ENCODE data around the gene SERPINE2. TPM values are rescaled to one million over a fixed set of nuclear protein-coding genes. Genes with fewer than 3 reads are reported as not detected.

The SERPINE2 gene
- total RNA-seq, 1 donor from 2014 or later = 24.6 TPM

GRCh38 chr2:223973606-223974005 is 65.5 kb downstream of the SERPINE2 start:
- no peak overlapping the region for H3K27ac Mint-ChIP-seq (ENCODE audit: unreplicated experiment)
- H3K27me3 Mint-ChIP-seq (ENCODE audit: unreplicated experiment) = peaks cover 1% of the 10 kb centered on the region
- peaks cover 8% of the 10 kb centered on the region for H3K4me1 Mint-ChIP-seq (ENCODE audit: low read depth, unreplicated experiment)
- no peak for DNase-seq
- TF ChIP-seq CTCF (IDR thresholded peaks at IDR 0.05; ENCODE audit: partially characterized antibody, unreplicated experiment) = no peak
- no peaks in the 10 kb centered on the region for H3K9me3 Mint-ChIP-seq (ENCODE audit: unreplicated experiment)
- no peaks in the 10 kb centered on the region for H3K36me3 Mint-ChIP-seq (ENCODE audit: unreplicated experiment)
- H3K4me3 Mint-ChIP-seq (ENCODE audit: unreplicated experiment) = no peak overlapping the region

GRCh38 chr2:223972656-223973102 is 66.4 kb downstream of the SERPINE2 start:
- no peak overlapping the region for H3K4me3 Mint-ChIP-seq (ENCODE audit: unreplicated experiment)
- DNase-seq = no peak
- no peaks in the 10 kb centered on the region for H3K9me3 Mint-ChIP-seq (ENCODE audit: unreplicated experiment)
- H3K27me3 Mint-ChIP-seq (ENCODE audit: unreplicated experiment) = peaks cover 1% of the 10 kb centered on the region
- H3K27ac Mint-ChIP-seq (ENCODE audit: unreplicated experiment) = no peak overlapping the region
- no peak for TF ChIP-seq CTCF (IDR thresholded peaks at IDR 0.05; ENCODE audit: partially characterized antibody, unreplicated experiment)
- peaks cover 8% of the 10 kb centered on the region for H3K4me1 Mint-ChIP-seq (ENCODE audit: low read depth, unreplicated experiment)
- H3K36me3 Mint-ChIP-seq (ENCODE audit: unreplicated experiment) = no peaks in the 10 kb centered on the region

GRCh38 chr2:223971731-223972130 is 67.4 kb downstream of the SERPINE2 start:
- Mint-ChIP-seq H3K27ac (ENCODE audit: unreplicated experiment) (no peak overlapping the region), H3K36me3 (ENCODE audit: unreplicated experiment) (no peaks in the 10 kb centered on the region), H3K27me3 (ENCODE audit: unreplicated experiment) (peaks cover 1% of the 10 kb centered on the region), H3K9me3 (ENCODE audit: unreplicated experiment) (no peaks in the 10 kb centered on the region), H3K4me1 (ENCODE audit: low read depth, unreplicated experiment) (peaks cover 8% of the 10 kb centered on the region), H3K4me3 (ENCODE audit: unreplicated experiment) (no peak overlapping the region)
- TF ChIP-seq CTCF (IDR thresholded peaks at IDR 0.05; ENCODE audit: partially characterized antibody, unreplicated experiment) = no peak
- DNase-seq = no peak

- peak; percentile 84 for TF ChIP-seq CTCF (IDR thresholded peaks at IDR 0.05; ENCODE audit: partially characterized antibody, unreplicated experiment)
- Mint-ChIP-seq H3K27ac (ENCODE audit: unreplicated experiment) (no peak overlapping the region), H3K36me3 (ENCODE audit: unreplicated experiment) (no peaks in the 10 kb centered on the region), H3K9me3 (ENCODE audit: unreplicated experiment) (no peaks in the 10 kb centered on the region), H3K27me3 (ENCODE audit: unreplicated experiment) (peaks cover 1% of the 10 kb centered on the region), H3K4me1 (ENCODE audit: low read depth, unreplicated experiment) (peaks cover 8% of the 10 kb centered on the region), H3K4me3 (ENCODE audit: unreplicated experiment) (no peak overlapping the region)
- DNase-seq = no peak
These were observed 68.5 kb downstream of the SERPINE2 start for GRCh38 chr2:223970343-223971128.

GRCh38 chr2:223969856-223970255 is 69.2 kb downstream of the SERPINE2 start:
- peaks cover 8% of the 10 kb centered on the region for H3K4me1 Mint-ChIP-seq (ENCODE audit: low read depth, unreplicated experiment)
- no peak overlapping the region for H3K27ac Mint-ChIP-seq (ENCODE audit: unreplicated experiment)
- no peak overlapping the region for H3K4me3 Mint-ChIP-seq (ENCODE audit: unreplicated experiment)
- H3K9me3 Mint-ChIP-seq (ENCODE audit: unreplicated experiment) = no peaks in the 10 kb centered on the region
- H3K27me3 Mint-ChIP-seq (ENCODE audit: unreplicated experiment) = peaks cover 1% of the 10 kb centered on the region
- no peak for TF ChIP-seq CTCF (IDR thresholded peaks at IDR 0.05; ENCODE audit: partially characterized antibody, unreplicated experiment)
- H3K36me3 Mint-ChIP-seq (ENCODE audit: unreplicated experiment) = no peaks in the 10 kb centered on the region
- no peak for DNase-seq
